HG02610 (cell line): ENCODE data around the gene LYRM7.
"Not testable (repeated sequence)": the region's sequence is repeated elsewhere in the genome, so short reads cannot be mapped to it uniquely, and the experiment has no call there.

ENCODE experiments used
- ATAC-seq: cut with Tn5 transposase; IDR thresholded peaks from one replicate; pipeline ENCODE4 v1.9.1; 2021; ENCODE audit warnings: mild to moderate bottlenecking, moderate library complexity; ENCODE audit not compliant: unreplicated experiment

Gene LYRM7

GRCh38 chr5:131171276-131171810 is 599 bp downstream of the LYRM7 start:
- no peak for ATAC-seq

DNA sequence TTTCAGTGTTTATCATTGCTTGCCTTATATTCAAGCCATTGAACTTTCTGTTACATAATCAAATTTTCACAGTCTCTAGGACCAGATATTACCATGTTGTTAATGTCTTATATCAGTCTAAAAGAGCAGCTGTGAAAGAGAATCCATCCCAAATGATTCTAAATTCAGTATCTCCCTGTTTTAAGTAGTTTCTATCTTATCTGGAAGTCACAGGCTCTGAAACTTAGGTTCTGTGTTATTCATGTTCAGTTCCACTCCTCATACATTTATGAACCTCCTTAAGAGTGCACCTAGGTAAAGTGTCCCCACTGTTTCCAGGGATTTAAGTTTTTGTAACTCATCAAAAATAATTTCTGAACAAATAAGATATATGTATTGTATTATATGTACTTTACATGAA is 9.7 kb downstream of the LYRM7 start:
- ATAC-seq: no peak

DNA sequence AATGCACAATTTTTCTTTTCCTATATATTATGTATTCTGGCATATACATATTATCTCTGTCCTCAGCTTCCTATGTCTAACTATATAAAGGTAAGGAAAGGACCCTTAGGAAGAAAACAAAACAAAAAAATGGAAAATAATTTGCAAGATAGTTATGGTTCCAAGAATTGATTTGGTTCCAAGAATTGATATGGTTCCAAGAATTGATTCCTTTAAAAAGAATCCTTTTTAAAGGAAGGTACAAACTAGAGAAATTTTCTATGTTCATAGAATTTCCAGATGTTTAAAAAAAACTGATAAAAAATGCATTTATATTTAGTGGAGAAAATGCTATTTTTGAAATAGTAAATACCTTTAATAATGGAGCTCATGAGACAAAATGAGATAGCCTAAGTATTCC is 12.1 kb downstream of the LYRM7 start:
- no peak for ATAC-seq

DNA sequence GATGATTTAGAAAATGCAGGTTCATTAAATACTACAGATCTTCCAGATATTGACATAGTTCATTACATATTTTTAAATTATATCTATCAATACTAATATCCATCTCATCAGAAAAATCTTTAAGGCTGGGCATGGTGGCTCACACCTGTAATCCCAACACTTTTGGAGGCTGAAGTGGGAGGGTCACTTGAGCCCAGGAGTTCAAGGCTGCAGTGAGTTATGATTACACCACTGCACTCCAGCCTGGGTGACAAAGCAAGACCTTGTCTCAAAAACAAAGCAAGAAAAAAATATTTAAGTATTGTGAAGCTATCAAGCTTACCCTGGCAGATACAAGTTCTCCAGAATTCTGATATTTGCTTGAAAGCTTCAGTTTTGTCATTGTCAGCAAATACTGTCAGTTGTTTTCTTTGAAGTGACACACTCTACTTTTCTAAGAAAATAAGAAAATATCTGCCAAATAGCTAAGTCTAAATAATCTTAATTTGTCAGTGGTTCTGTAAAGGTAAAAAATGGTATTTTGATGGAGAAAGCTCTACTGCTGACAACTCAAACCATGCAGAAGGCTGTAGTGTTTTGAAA is 14.9 kb downstream of the LYRM7 start:
- ATAC-seq: no peak

DNA sequence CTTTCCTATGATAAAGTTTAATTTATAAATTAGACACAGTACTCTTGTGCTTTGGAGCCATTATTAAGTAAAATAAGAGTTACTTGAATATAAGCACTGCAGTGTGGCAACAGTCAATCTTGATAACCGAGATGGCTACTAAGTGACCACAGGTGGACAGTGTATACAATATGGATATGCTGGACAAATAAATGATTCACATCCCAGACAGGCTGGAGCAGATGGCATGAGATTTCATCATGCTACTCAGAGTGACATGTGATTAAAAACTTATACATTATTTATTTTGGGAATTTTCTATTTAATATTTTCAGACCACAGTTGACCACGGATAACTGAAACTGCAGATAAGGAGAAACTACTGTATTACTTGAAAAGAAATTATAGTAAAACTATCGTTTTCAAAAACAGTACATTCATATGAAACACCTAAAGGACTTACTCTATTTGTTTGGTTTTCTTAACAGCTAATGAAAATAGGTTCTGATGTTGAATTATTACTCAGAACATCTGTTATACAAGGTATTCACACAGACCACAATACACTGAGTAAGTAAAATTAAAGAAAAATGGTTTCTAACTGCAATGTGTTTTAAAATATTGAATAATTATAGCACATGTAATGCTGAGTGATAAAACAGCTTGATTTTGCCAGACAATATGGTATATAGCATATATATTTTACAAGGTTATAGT is 16.0 kb downstream of the LYRM7 start:
- ATAC-seq: no peak

DNA sequence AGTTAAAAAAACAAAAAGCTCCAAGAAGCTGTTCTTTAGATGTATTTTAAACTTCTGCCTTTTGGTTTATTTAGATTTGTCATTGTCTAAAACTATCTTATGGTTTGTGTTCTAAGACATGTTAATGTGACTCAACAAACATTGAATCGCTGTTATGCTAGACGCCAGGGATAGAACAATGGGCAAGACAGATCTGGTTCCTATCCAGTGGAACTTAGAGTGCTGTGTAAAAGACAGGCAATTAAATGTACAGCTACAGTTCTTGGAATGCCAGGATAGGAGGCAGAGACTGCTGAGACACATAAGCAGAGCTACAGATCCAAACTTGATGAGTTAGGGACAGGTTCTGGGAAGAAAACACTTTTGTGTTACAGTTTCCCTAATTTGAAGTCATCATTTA is 22.4 kb downstream of the LYRM7 start:
- ATAC-seq: no peak

DNA sequence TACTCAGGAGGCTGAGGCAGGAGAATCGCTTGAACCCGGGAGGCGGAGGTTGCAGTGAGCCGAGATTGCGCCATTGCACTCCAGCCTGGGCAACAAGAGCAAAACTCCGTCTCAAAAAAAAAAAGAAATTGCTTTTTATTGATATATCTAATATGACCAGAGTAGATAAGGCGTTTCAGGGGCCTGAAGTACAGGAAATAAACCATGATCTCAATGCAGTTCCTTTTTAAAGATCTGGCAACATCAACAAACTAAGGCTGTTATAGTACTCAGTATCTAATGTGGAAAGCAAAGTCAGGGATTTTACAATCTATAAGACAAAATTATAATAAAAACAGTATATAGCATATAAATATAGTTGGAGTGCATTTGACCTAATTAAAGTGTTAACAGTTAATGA is 23.2 kb downstream of the LYRM7 start:
- not testable (repeated sequence) for ATAC-seq

DNA sequence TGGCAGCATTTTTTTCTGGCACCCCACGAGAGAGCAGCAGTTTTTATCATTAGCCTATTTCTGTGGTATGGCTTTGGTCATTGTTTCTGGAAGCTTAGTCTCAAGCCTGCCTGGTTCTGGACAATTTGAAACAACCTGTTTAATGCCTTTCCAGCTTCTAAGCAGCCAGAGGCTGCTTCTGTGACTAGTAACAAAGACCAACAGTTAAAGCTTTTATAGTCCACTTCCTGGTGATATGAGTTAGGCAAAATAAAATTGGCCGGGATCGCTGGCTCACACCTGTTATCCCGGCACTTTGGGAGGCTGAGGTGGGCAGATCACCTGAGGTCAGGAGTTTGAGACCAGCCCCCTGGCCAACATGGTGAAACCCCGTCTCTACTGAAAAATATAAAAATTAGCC is 24.0 kb downstream of the LYRM7 start:
- no peak for ATAC-seq

DNA sequence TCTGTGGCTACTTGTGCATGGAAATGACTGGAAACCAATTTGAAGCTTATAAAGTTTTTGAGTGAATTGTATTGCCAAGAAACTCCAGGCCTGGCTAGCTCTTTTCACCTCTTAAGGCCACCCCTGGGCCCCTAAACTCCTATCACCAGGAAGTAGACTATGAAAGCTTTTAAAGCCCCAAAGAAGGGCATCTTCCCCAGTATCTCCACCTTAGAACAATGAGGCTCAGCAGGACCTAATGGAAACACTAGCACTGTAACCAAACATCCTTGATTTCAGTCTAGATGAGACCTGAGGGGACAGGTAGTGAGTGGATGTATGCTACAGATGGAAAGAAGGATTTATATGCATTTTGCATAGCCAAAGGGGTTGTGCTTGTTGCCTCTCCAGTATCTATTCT is 25.0 kb downstream of the LYRM7 start:
- ATAC-seq: no peak

DNA sequence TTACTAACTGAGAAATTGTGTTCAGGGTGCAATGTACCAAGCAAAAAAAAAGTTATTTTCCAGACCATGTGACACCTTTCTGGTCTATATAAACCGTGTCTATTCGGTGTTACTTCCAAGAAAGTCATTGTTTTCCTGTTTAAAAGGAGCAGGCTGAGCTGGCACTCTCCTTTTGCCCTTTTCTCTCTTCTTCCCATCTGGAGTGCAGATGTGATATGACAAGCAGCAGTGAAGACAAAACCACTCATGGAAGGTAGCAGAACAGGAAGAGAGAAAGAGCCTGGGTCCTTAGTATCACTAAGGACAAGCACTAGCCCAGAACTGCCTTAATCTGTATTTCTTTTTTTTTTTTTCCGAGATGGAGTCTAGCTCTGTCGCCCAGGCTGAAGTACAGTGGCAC is 25.6 kb downstream of the LYRM7 start:
- ATAC-seq: no peak

DNA sequence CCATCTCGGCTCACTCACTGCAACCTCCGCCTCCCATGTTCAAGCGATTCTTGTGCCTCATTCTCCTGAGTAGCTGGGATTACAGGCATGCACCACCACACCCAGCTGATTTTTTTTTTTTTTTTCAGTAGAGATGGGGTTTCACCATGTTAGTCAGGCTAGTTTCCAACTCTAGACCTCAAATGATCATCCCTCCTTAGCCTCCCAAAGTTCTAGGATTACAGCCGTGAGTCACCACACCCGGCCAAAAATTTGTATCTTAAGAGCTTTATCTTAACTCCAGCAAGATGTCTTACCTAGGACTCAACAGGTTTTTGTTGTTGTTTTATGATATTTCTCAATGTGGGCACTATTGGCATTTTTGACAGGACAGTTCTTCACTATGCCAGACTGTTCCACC is 27.9 kb downstream of the LYRM7 start:
- no peak for ATAC-seq

- ATAC-seq: no peak
Measured at GRCh38 chr5:131200560-131200959, 29.8 kb downstream of the LYRM7 start.

DNA sequence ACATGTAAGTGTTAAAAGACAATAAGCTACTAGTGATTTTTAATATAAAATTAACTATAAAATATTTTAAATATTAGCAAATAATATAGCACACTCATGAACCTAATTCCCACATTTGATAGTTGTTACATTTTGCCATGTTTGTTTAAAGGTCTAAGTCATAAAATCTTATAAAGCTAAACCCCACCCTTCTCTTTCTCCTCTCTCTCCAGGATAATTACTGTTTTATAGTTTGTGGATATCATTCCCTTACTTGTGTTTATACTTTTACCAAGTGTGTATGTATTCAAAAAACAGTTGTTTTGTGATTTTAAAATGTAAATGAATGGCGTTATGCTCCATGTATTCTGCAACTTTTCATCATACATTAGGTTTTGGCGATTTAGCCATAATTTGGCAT is 34.2 kb downstream of the LYRM7 start:
- no peak for ATAC-seq

DNA sequence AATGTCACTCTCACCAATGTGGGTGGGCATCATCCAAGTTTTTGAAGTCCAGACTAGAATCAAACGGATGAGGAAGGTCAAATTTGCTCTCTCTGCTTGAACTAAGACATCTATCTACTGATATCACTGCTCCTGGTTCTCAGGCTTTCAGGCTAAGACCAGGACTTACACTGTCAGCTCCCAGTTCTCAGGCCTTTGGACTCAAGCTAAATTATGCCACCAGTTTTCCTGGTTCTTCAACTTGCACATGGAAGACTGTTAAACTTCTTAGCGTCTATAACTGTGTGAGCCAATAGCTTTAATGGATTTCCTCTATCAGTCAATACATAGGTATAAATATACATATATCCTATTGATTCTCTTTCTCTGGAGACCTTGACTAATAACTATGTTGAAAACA is 35.3 kb downstream of the LYRM7 start:
- ATAC-seq: no peak

GRCh38 chr5:131206772-131207171 is 36.0 kb downstream of the LYRM7 start:
- no peak for ATAC-seq

GRCh38 chr5:131209175-131209505 is 38.4 kb downstream of the LYRM7 start:
- ATAC-seq: no peak

GRCh38 chr5:131209506-131210150 is 38.9 kb downstream of the LYRM7 start:
- peak; percentile 89 for ATAC-seq

GRCh38 chr5:131210151-131210510 is 39.4 kb downstream of the LYRM7 start:
- ATAC-seq: no peak

- ATAC-seq: no peak
Measured at GRCh38 chr5:131211669-131212068, 40.9 kb downstream of the LYRM7 start.

GRCh38 chr5:131212471-131213021 is 41.8 kb downstream of the LYRM7 start:
- ATAC-seq: peak; percentile 47

- no peak for ATAC-seq
Measured at GRCh38 chr5:131214609-131215227, 44.0 kb downstream of the LYRM7 start.

DNA sequence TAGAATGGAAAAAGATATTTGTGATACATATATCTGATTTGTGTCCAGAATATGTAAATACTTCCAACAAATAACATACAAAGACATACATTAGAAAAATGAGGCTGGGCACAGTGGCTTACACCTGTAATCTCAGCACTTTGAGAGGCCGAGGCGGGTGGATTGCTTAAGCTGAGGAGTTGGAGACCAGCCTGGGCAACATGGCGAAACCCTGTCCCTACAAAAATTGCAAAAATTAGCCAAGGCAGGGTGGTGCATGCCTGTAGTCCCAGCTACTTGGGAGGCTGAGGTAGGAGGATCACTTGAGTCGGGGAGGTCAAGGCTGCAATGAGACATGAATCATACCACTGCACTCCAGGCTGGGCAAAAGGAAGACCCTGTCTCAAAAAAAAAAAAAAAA is 47.0 kb downstream of the LYRM7 start:
- ATAC-seq: no peak
